ENCODE data around the gene ALX4. TPM values are rescaled to one million over a fixed set of nuclear protein-coding genes. Genes with fewer than 3 reads are reported as not detected.

ALX4 gene
- total RNA-seq, 4 donors from 2014 or later, result 0.26 to 2.5 (median 0.73) TPM; not detected in 1

GRCh38 chr11:44267750-44268613 lies 42.0 kb downstream of the ALX4 start:
- intact Hi-C loops (cut with DNase I; ENCODE audit: low total_unique reads), result no loop called here
- Histone ChIP-seq H3K27ac (no peak overlapping the region), H3K9me3 (no peaks in the 10 kb centered on the region), H3K27me3 (no peaks in the 10 kb centered on the region), H3K36me3 (no peaks in the 10 kb centered on the region), H3K4me3 (no peak overlapping the region), H3K4me1 (peaks cover 0 to 4% of the 10 kb centered on the region in 2 donors)
- no peak for TF ChIP-seq CTCF (IDR thresholded peaks at IDR 0.05)
- TF ChIP-seq POLR2A (IDR thresholded peaks at IDR 0.05), result no peak
- no peak for DNase-seq

- Histone ChIP-seq H3K9me3 (no peaks in the 10 kb centered on the region), H3K4me3 (no peak overlapping the region), H3K27me3 (no peaks in the 10 kb centered on the region), H3K4me1 (peaks cover 0 to 4% of the 10 kb centered on the region in 2 donors), H3K36me3 (no peaks in the 10 kb centered on the region), H3K27ac (no peak overlapping the region)
- TF ChIP-seq CTCF (IDR thresholded peaks at IDR 0.05) (no peak), POLR2A (IDR thresholded peaks at IDR 0.05) (no peak)
- intact Hi-C loops (cut with DNase I; ENCODE audit: low total_unique reads), result no loop called here
- DNase-seq, result no peak
These were observed 42.8 kb downstream of the ALX4 start for GRCh38 chr11:44267006-44267749.

- peaks cover 0 to 4% of the 10 kb centered on the region in 2 donors for H3K4me1 ChIP-seq
- H3K27ac ChIP-seq, result no peak overlapping the region
- H3K27me3 ChIP-seq, result no peaks in the 10 kb centered on the region
- H3K36me3 ChIP-seq, result no peaks in the 10 kb centered on the region
- H3K4me3 ChIP-seq, result no peak overlapping the region
- DNase-seq, result no peak
- intact Hi-C loops (cut with DNase I; ENCODE audit: low total_unique reads), result no loop called here
- H3K9me3 ChIP-seq, result no peaks in the 10 kb centered on the region
- TF ChIP-seq POLR2A (IDR thresholded peaks at IDR 0.05) (no peak), CTCF (IDR thresholded peaks at IDR 0.05) (no peak)
These were observed 43.7 kb downstream of the ALX4 start for GRCh38 chr11:44266056-44266780.

- TF ChIP-seq POLR2A (IDR thresholded peaks at IDR 0.05) (no peak), CTCF (IDR thresholded peaks at IDR 0.05) (no peak)
- Histone ChIP-seq H3K4me1 (no peaks in the 10 kb centered on the region), H3K9me3 (no peaks in the 10 kb centered on the region), H3K4me3 (no peak overlapping the region), H3K27ac (no peak overlapping the region), H3K27me3 (no peaks in the 10 kb centered on the region), H3K36me3 (no peaks in the 10 kb centered on the region)
- DNase-seq, result no peak
- intact Hi-C loops (cut with DNase I; ENCODE audit: low total_unique reads), result no loop called here
These were observed 45.2 kb downstream of the ALX4 start for GRCh38 chr11:44264761-44265160.

Data from uterus (tissue), 4 donors.